Pancreas (tissue), 10 donors: Measurements from ENCODE around the gene KCNJ9. TPM values are rescaled to one million over a fixed set of nuclear protein-coding genes. Genes with fewer than 3 reads are reported as not detected.
"Not testable (repeated sequence)": the region's sequence is repeated elsewhere in the genome, so short reads cannot be mapped to it uniquely, and the experiment has no call there.

Experiments
- ATAC-seq, 4 donors: fragments of 200-7000 bp; cut with Tn5 transposase; one replicate each; pipeline versions ENCODE4 v1.8.0 to v1.9.1; 2020; ENCODE audit warnings: mild to moderate bottlenecking in 4 of 4, moderate library complexity in 4 of 4
- DNase-seq, 6 donors: peaks; one replicate each; pipeline ENCODE4 v3.0.0-alpha.2; 2020
- FAIRE-seq: peaks from 2 replicates; lab custom pipeline; 2012; peaks lifted over from hg19 to GRCh38; lab: Jason Lieb, UNC
- H3K27ac ChIP-seq, 4 donors: fragments of 200-600 bp; sonication (generic); 1 replicate in 3 of 4; 2 replicates in 1 of 4; pipeline versions ENCODE4 v1.5.0 to v1.8.0; 2020
- H3K27me3 ChIP-seq, 4 donors: fragments of 200-600 bp; one replicate each; pipeline ENCODE4 v1.8.0; 2021
- H3K36me3 ChIP-seq, 3 donors: fragments of 200-600 bp; sonication (generic) in 1 of 3; one replicate each; pipeline versions ENCODE4 v1.5.0 to v1.8.0; 2020 to 2021
- H3K4me1 ChIP-seq, 3 donors: fragments of 200-600 bp; one replicate each; pipeline ENCODE4 v1.8.0; 2021
- H3K4me3 ChIP-seq, 4 donors: fragments of 200-600 bp; sonication (generic) in 2 of 4; one replicate each; pipeline versions ENCODE4 v1.5.0 to v1.8.0; 2020 to 2021
- H3K9me3 ChIP-seq, 4 donors: fragments of 200-600 bp; one replicate each; pipeline ENCODE4 v1.8.0; 2021
- CTCF ChIP-seq, 4 donors: fragments of 200-600 bp; sonication (generic) in 3 of 4; IDR thresholded peaks; one replicate each; pipeline versions ENCODE4 v1.5.0 to v1.8.0; 2021; ENCODE audit warnings: antibody characterized with exemption in 4 of 4
- WGBS, 2 donors: extraction: QIAGEN DNeasy Blood & Tissue Kit; methylation state at CpG; one replicate each; pipeline ENCODE4 v1.1.7; 2013; 5-methylcytosine and 5-hydroxymethylcytosine counted together
- intact Hi-C, 3 donors: fragments of 100-400 bp; cut with DNase I; formaldehyde crosslinking; loops; one replicate each; pipeline versions ENCODE4 v1.11.1 to v1.14.2; 2022
- polyA plus RNA-seq, 2 donors: library from polyadenylated mRNA; stranded (reverse); fragments of 200-250 nt; gene quantifications; one replicate each; pipeline ENCODE4 v1.2.3, GENCODE V29; 2013
- total RNA-seq, 6 donors: library from RNA; stranded (reverse); fragmentation: NEBNext Ultra II Directional in 4 of 6; extraction: Animal tissue kit (Norgen Biotek cat#: 25700) in 4 of 6; gene quantifications; one replicate each; pipeline versions ENCODE4 v1.2.1 to v1.2.4, GENCODE V29; 2021 to 2023
- donor health status: healthy with polysubstance abuse.
- donor health status: DM: no; HTN: no; CAD: no; lungs with moderate emphysema.
- donor health status: DM: no; HTN: no; CAD: no.
- donor health status: control.
- donor health status: control.
- donor health status: Bipolar disorder and iron deficiency.
- donor health status: DM: yes; HTN: yes; CAD: no.
- donor health status: DM: no; HTN: no; CAD: no.
- donor health status: DM: no; HTN: no; CAD: no.
- donor health status: DM: yes; HTN: yes; CAD: no.

The KCNJ9 gene
- total and polyA plus RNA-seq, 8 donors, result 0.02 to 0.04 TPM; not detected in 6

- ATAC-seq, result no peak
- intact Hi-C loops, result loop anchor here in 1 of 3 donors (5.0 kb wide), 1 partner anchor 33 kb away; the partner anchor contains the start of gene KCNJ9
- Histone ChIP-seq H3K27ac (no peak overlapping the region), H3K36me3 (no peaks in the 10 kb centered on the region), H3K27me3 (no peaks in the 10 kb centered on the region), H3K9me3 (no peaks in the 10 kb centered on the region), H3K4me3 (no peak overlapping the region), H3K4me1 (peaks cover 0 to 7% (median 0%) of the 10 kb centered on the region in 3 donors)
- WGBS, 2 donors, result 75 to 78% methylated on average over 3 of the region's 3 CpGs
- no peak for TF ChIP-seq CTCF (IDR thresholded peaks at IDR 0.05)
- no peak for FAIRE-seq
- DNase-seq, result no peak
Measured at GRCh38 chr1:160049101-160049500, 32.2 kb upstream of the KCNJ9 start.

- H3K9me3 ChIP-seq, H3K4me3 ChIP-seq, intact Hi-C loops, FAIRE-seq, H3K27me3 ChIP-seq, DNase-seq, H3K27ac ChIP-seq, H3K4me1 ChIP-seq, H3K36me3 ChIP-seq, ATAC-seq: not testable (repeated sequence)
- WGBS, 2 donors, result 70 to 78% methylated on average over 2 of the region's 2 CpGs
Measured at GRCh38 chr1:160050182-160050581, 31.2 kb upstream of the KCNJ9 start.

- intact Hi-C loops, result no loop called here
- Histone ChIP-seq H3K27ac (no peak overlapping the region), H3K4me3 (no peak overlapping the region), H3K27me3 (no peaks in the 10 kb centered on the region), H3K4me1 (peaks cover 0 to 7% (median 0%) of the 10 kb centered on the region in 3 donors), H3K9me3 (no peaks in the 10 kb centered on the region), H3K36me3 (no peaks in the 10 kb centered on the region)
- FAIRE-seq (no peak), DNase-seq (no peak), ATAC-seq (no peak)
- no peak for TF ChIP-seq CTCF (IDR thresholded peaks at IDR 0.05)
- WGBS, 2 donors, result 75 to 85% methylated on average over 1 of the region's 1 CpG
Measured at GRCh38 chr1:160050619-160051018, 30.7 kb upstream of the KCNJ9 start.

GRCh38 chr1:160052936-160053335, 28.4 kb upstream of the KCNJ9 start:
- FAIRE-seq (no peak), ATAC-seq (no peak), DNase-seq (no peak)
- H3K4me1 ChIP-seq, result no peaks in the 10 kb centered on the region
- no peaks in the 10 kb centered on the region for H3K27me3 ChIP-seq
- no peak overlapping the region for H3K27ac ChIP-seq
- WGBS, 2 donors, result 55 to 63% methylated on average over 6 of the region's 6 CpGs
- intact Hi-C loops, result no loop called here
- no peak overlapping the region for H3K4me3 ChIP-seq
- TF ChIP-seq CTCF (IDR thresholded peaks at IDR 0.05), result no peak
- no peaks in the 10 kb centered on the region for H3K36me3 ChIP-seq
- H3K9me3 ChIP-seq, result no peaks in the 10 kb centered on the region

GRCh38 chr1:160053548-160054365, 27.6 kb upstream of the KCNJ9 start:
- Histone ChIP-seq H3K4me3 (no peak overlapping the region), H3K4me1 (no peaks in the 10 kb centered on the region), H3K27ac (no peak overlapping the region), H3K27me3 (no peaks in the 10 kb centered on the region), H3K9me3 (no peaks in the 10 kb centered on the region), H3K36me3 (no peaks in the 10 kb centered on the region)
- intact Hi-C loops, result no loop called here
- ATAC-seq, result no peak
- 59 to 70% methylated on average over 7 of the region's 7 CpGs for WGBS, 2 donors
- no peak for DNase-seq
- no peak for TF ChIP-seq CTCF (IDR thresholded peaks at IDR 0.05)
- no peak for FAIRE-seq
